GM12878 (cell line): ENCODE results near the gene PARP4. TPM values are rescaled to one million over a fixed set of nuclear protein-coding genes. Genes with fewer than 3 reads are reported as not detected.

Experiments used
- ATAC-seq: fragments of 200-7000 bp; cut with Tn5 transposase; 3 replicates; pipeline ENCODE4 v1.9.1; 2020; ENCODE audit warnings: mild to moderate bottlenecking, moderate library complexity
- BruUV-seq: library from RNA; stranded (reverse); fragments of 400-500 nt; replicated peaks from 2 replicates; lab custom pipeline; 2021; lab: Mats Ljungman, UMichigan
- CTCF ChIA-PET: fragments of 300-600 bp; sonication (Branson Sonifier 250); formaldehyde crosslinking; extraction: SDS; loops from one replicate; lab custom pipeline; 2021; ENCODE audit warnings: inconsistent platforms; lab: Yijun Ruan, JAX
- POLR2A ChIA-PET: fragments of 350-600 bp; formaldehyde crosslinking; extraction: SDS; loops from one replicate; lab custom pipeline; 2021; ENCODE audit warnings: inconsistent platforms; lab: Charles Lee
- RAD21 ChIA-PET: fragments of 300-600 bp; sonication (Branson Sonifier 250); formaldehyde crosslinking; loops from one replicate; lab custom pipeline; 2023; ENCODE audit warnings: antibody characterized with exemption; ENCODE audit not compliant: unreplicated experiment; lab: Charles Lee
- SMC1A ChIA-PET: fragments of 300-600 bp; sonication (Branson Sonifier 250); formaldehyde crosslinking; loops from one replicate; lab custom pipeline; 2023; ENCODE audit not compliant: unreplicated experiment, uncharacterized antibody; lab: Charles Lee
- DNase-seq: peaks from one replicate; pipeline ENCODE4 v3.0.0-alpha.2; 2011; ENCODE audit warnings: low read depth, low spot score
- FAIRE-seq: peaks from 3 replicates; lab custom pipeline; 2011; peaks lifted over from hg19 to GRCh38; lab: Jason Lieb, UNC
- H2AFZ ChIP-seq: 2 replicates; pipeline ENCODE4 v1.6.0; 2011; ENCODE audit warnings: low read depth, low read length, control low read depth; ENCODE audit not compliant: control insufficient read depth
- H3K27ac ChIP-seq: 2 replicates; pipeline ENCODE4 v1.5.1; 2011; ENCODE audit warnings: control low read depth; ENCODE audit not compliant: control insufficient read depth, insufficient read depth
- H3K27me3 ChIP-seq, 2 experiments: replicated peaks in 1 of 2; 2 replicates each; pipeline versions ENCODE4 v1.6.0 to v1.6.1; 2011; ENCODE audit warnings: low read length in 1 of 2; ENCODE audit not compliant: control insufficient read depth in 2 of 2, insufficient read depth in 2 of 2
- H3K36me3 ChIP-seq, 2 experiments: 2 replicates each; pipeline ENCODE4 v1.5.1; 2011; ENCODE audit warnings: low read length in 1 of 2; ENCODE audit not compliant: control insufficient read depth in 2 of 2, insufficient read depth in 2 of 2
- H3K4me1 ChIP-seq: 2 replicates; pipeline ENCODE4 v1.6.1; 2011; ENCODE audit warnings: mild to moderate bottlenecking, low read length, moderate library complexity, mixed read lengths; ENCODE audit not compliant: control insufficient read depth, insufficient read depth
- H3K4me2 ChIP-seq: 2 replicates; pipeline ENCODE4 v1.6.0; 2011; ENCODE audit warnings: control low read depth; ENCODE audit not compliant: control insufficient read depth, insufficient read depth
- H3K4me3 ChIP-seq: fragments of 200-600 bp; sonication (generic); 2 replicates; pipeline ENCODE4 v1.5.1; 2016
- H3K79me2 ChIP-seq: 2 replicates; pipeline ENCODE4 v1.6.0; 2011; ENCODE audit warnings: low read length; ENCODE audit not compliant: control insufficient read depth, insufficient read depth
- H3K9ac ChIP-seq: 2 replicates; pipeline ENCODE4 v1.8.0; 2011; ENCODE audit warnings: low read length, control low read depth, mixed read lengths; ENCODE audit not compliant: control insufficient read depth, insufficient read depth
- H3K9me3 ChIP-seq: replicated peaks from 3 replicates; pipeline ENCODE4 v1.5.1; 2011; ENCODE audit warnings: mild to moderate bottlenecking, low read length; ENCODE audit not compliant: control insufficient read depth, insufficient read depth
- H4K20me1 ChIP-seq: 2 replicates; pipeline ENCODE4 v1.6.0; 2011; ENCODE audit not compliant: control insufficient read depth, insufficient read depth
- CBFB ChIP-seq: IDR thresholded peaks from 2 replicates; pipeline ENCODE4 v1.6.1; 2016; ENCODE audit warnings: antibody characterized with exemption, low read depth
- CEBPB ChIP-seq, 2 experiments: fragments of 150-350 bp in 1 of 2; IDR thresholded peaks; 2 replicates each; pipeline ENCODE4 v1.6.1; 2012 to 2014; ENCODE audit warnings: low read depth in 2 of 2, low read length in 2 of 2, borderline replicate concordance in 1 of 2, inconsistent platforms in 1 of 2
- CEBPZ ChIP-seq: fragments of 150-350 bp; IDR thresholded peaks from 2 replicates; pipeline ENCODE4 v1.6.1; 2016; ENCODE audit warnings: low read depth, low read length
- DPF2 ChIP-seq: fragments of 450-650 bp; IDR thresholded peaks from 2 replicates; pipeline ENCODE4 v1.6.1; 2017; ENCODE audit warnings: mild to moderate bottlenecking
- EP300 ChIP-seq, 2 experiments: fragments of 150-350 bp in 1 of 2; IDR thresholded peaks; 2 replicates each; pipeline ENCODE4 v1.6.1; 2011 to 2012; ENCODE audit warnings: low read depth in 2 of 2, low read length in 2 of 2, borderline replicate concordance in 1 of 2, improper control_type of control experiment in 1 of 2, inconsistent platforms in 1 of 2; ENCODE audit not compliant: control insufficient read depth in 1 of 2
- ESRRA ChIP-seq: IDR thresholded peaks from 2 replicates; pipeline ENCODE4 v1.6.1; 2012; ENCODE audit warnings: mild to moderate bottlenecking, low read length, improper control_type of control experiment
- ETV6 ChIP-seq, 2 experiments: fragments of 450-650 bp in 1 of 2; IDR thresholded peaks in 1 of 2; conservative IDR thresholded peaks in 1 of 2; 2 replicates each; pipeline ENCODE4 v1.6.1; 2014; ENCODE audit warnings: antibody characterized with exemption in 1 of 2, borderline replicate concordance in 1 of 2, low read depth in 1 of 2, mild to moderate bottlenecking in 1 of 2, moderate library complexity in 1 of 2
- FOXK2 ChIP-seq: fragments of 450-650 bp; IDR thresholded peaks from 2 replicates; pipeline ENCODE4 v1.6.1; 2017; ENCODE audit warnings: mild to moderate bottlenecking, moderate library complexity
- MLLT1 ChIP-seq: fragments of 450-650 bp; IDR thresholded peaks from 2 replicates; pipeline ENCODE4 v1.6.1; 2016; ENCODE audit warnings: mild to moderate bottlenecking
- RBBP5 ChIP-seq: fragments of 200-600 bp; sonication (generic); conservative IDR thresholded peaks from 2 replicates; pipeline ENCODE4 v1.6.1; 2016
- STAT1 ChIP-seq: fragments of 450-650 bp; conservative IDR thresholded peaks from 2 replicates; pipeline ENCODE4 v1.6.1; 2014; ENCODE audit warnings: antibody characterized with exemption, mild to moderate bottlenecking
- YBX1 ChIP-seq: fragments of 450-650 bp; IDR thresholded peaks from 2 replicates; pipeline ENCODE4 v1.6.1; 2016; ENCODE audit warnings: antibody characterized with exemption
- ZZZ3 ChIP-seq: IDR thresholded peaks from 2 replicates; pipeline ENCODE4 v1.6.1; 2011; ENCODE audit warnings: low read depth; ENCODE audit not compliant: control insufficient read depth, insufficient read length
- WGBS: methylation state at CpG from one replicate; pipeline ENCODE4 v1.1.6; 2016; ENCODE audit warnings: low lambda C conversion rate; ENCODE audit not compliant: insufficient replicate concordance, insufficient coverage; ENCODE audit errors: missing lambda C conversion rate; 5-methylcytosine and 5-hydroxymethylcytosine counted together
- in situ Hi-C: fragments of 300-500 bp; cut with MboI; formaldehyde crosslinking; loops from 9 replicates; pipeline ENCODE4 v1.14.3; 2018; ENCODE audit warnings: mixed read lengths
- intact Hi-C: fragments of 100-400 bp; cut with micrococcal nuclease; formaldehyde crosslinking; loops from one replicate; pipeline ENCODE4 v1.14.2; 2022; ENCODE audit not compliant: unreplicated experiment
- polyA plus RNA-seq, 11 experiments: library from polyadenylated mRNA; depleted of rRNA in 4 of 11; unstranded in 6 of 11; stranded (reverse) in 5 of 11; fragments of >200 nt; fragmentation: Nextera tagmentation in 4 of 11; fragmentation: Illumina TruSeq in 1 of 11; extraction: Ambion mirVana in 4 of 11; extraction: Trizol in 1 of 11; gene quantifications; 1 replicate in 1 of 11; 2 replicates in 10 of 11; pipeline versions ENCODE4 v1.2.1 to v1.2.3, GENCODE V29; 2011 to 2016; ENCODE audit warnings: inconsistent platforms in 2 of 11, missing spikeins in 2 of 11, low read depth in 1 of 11
- total RNA-seq, 4 experiments: library from RNA; depleted of rRNA in 3 of 4; stranded (reverse); fragments of >200 nt in 3 of 4; fragmentation: Illumina TruSeq in 1 of 4; extraction: Trizol in 1 of 4; gene quantifications; 2 replicates each; pipeline versions ENCODE4 v1.2.1 to v1.2.3, GENCODE V29; 2013 to 2021
- TF ChIP-seq, protein P1 (sequence below): fragments of 450-650 bp; IDR thresholded peaks from 2 replicates; pipeline ENCODE4 v1.6.1; 2017; ENCODE audit warnings: antibody characterized with exemption, mild to moderate bottlenecking, moderate library complexity
- TF ChIP-seq, protein P2 (sequence below): fragments of 450-650 bp; IDR thresholded peaks from 2 replicates; pipeline ENCODE4 v1.6.1; 2017; ENCODE audit warnings: low read depth, mild to moderate bottlenecking, moderate library complexity

Gene PARP4
- total and polyA plus RNA-seq, 10 of the 15 experiments (the other 5 are each of a cell fraction or from before 2014, with no cell fraction given), result 12.8 to 52.6 (median 46.1) TPM

- Histone ChIP-seq H3K27me3 (no peaks in the 10 kb centered on the region), H3K9ac (no peak overlapping the region), H3K4me1 (peaks cover 8% of the 10 kb centered on the region), H2AFZ (no peak overlapping the region), H3K27ac (no peak overlapping the region), H3K4me2 (no peak overlapping the region), H3K36me3 (peaks cover 11 to 21% of the 10 kb centered on the region in 2 experiments), H4K20me1 (no peaks in the 10 kb centered on the region), H3K79me2 (no peaks in the 10 kb centered on the region), H3K9me3 (no peaks in the 10 kb centered on the region), H3K4me3 (no peak overlapping the region)
- POLR2A ChIA-PET, result no interaction called here
- intact Hi-C loops, result no loop called here
- in situ Hi-C loops, result no loop called here
- DNase-seq (no peak), FAIRE-seq (peak; percentile 41), ATAC-seq (no peak)
- CTCF ChIA-PET, result interaction anchor here (1.1 kb wide), 1 partner anchor 100 kb away, joined by 3 read pairs; no protein-coding TSS in a partner anchor
- SMC1A ChIA-PET, result no interaction called here
- TF ChIP-seq FOXK2, result no peak
- TF ChIP-seq MLLT1, result no peak
- TF ChIP-seq EP300 (IDR thresholded peaks at IDR 0.05; ENCODE audit: borderline replicate concordance in 1 of 2, control insufficient read depth in 1 of 2, low read depth in 2 of 2, low read length in 2 of 2), result no peak
- no peak for TF ChIP-seq DPF2
- no peak for TF ChIP-seq ZZZ3
- no peak for TF ChIP-seq CEBPB (IDR thresholded peaks at IDR 0.05; ENCODE audit: borderline replicate concordance in 1 of 2, low read depth in 2 of 2, low read length in 2 of 2)
- no peak for TF ChIP-seq YBX1
- no peak for TF ChIP-seq CBFB
- TF ChIP-seq, protein P1, sequence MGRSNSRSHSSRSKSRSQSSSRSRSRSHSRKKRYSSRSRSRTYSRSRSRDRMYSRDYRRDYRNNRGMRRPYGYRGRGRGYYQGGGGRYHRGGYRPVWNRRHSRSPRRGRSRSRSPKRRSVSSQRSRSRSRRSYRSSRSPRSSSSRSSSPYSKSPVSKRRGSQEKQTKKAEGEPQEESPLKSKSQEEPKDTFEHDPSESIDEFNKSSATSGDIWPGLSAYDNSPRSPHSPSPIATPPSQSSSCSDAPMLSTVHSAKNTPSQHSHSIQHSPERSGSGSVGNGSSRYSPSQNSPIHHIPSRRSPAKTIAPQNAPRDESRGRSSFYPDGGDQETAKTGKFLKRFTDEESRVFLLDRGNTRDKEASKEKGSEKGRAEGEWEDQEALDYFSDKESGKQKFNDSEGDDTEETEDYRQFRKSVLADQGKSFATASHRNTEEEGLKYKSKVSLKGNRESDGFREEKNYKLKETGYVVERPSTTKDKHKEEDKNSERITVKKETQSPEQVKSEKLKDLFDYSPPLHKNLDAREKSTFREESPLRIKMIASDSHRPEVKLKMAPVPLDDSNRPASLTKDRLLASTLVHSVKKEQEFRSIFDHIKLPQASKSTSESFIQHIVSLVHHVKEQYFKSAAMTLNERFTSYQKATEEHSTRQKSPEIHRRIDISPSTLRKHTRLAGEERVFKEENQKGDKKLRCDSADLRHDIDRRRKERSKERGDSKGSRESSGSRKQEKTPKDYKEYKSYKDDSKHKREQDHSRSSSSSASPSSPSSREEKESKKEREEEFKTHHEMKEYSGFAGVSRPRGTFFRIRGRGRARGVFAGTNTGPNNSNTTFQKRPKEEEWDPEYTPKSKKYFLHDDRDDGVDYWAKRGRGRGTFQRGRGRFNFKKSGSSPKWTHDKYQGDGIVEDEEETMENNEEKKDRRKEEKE, result no peak
- TF ChIP-seq, protein P2, sequence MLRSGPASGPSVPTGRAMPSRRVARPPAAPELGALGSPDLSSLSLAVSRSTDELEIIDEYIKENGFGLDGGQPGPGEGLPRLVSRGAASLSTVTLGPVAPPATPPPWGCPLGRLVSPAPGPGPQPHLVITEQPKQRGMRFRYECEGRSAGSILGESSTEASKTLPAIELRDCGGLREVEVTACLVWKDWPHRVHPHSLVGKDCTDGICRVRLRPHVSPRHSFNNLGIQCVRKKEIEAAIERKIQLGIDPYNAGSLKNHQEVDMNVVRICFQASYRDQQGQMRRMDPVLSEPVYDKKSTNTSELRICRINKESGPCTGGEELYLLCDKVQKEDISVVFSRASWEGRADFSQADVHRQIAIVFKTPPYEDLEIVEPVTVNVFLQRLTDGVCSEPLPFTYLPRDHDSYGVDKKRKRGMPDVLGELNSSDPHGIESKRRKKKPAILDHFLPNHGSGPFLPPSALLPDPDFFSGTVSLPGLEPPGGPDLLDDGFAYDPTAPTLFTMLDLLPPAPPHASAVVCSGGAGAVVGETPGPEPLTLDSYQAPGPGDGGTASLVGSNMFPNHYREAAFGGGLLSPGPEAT, result no peak
- TF ChIP-seq ETV6 (conservative IDR thresholded peaks at IDR 0.05 in 1 of 2, IDR thresholded peaks at IDR 0.05 in 1 of 2; ENCODE audit: borderline replicate concordance in 1 of 2, low read depth in 1 of 2), result no peak
- no peak for TF ChIP-seq RBBP5
- TF ChIP-seq STAT1, result no peak
- no peak for TF ChIP-seq CEBPZ
- no peak for TF ChIP-seq ESRRA
- RAD21 ChIA-PET, result interaction anchor here (0.6 kb wide), 1 partner anchor 644 kb away, joined by 3 read pairs; no protein-coding TSS in a partner anchor
- BruUV-seq, result no TSS peak
- 84% methylated on average over 4 of the region's 4 CpGs for WGBS
Observed at GRCh38 chr13:24458736-24459135, 53.8 kb downstream of the PARP4 start.
